C4-2B (cell line): Measurements from ENCODE around the gene GAS2L3.

Experiments used
- CTCF ChIP-seq: fragments of 450-650 bp; conservative IDR thresholded peaks from 2 replicates; pipeline ENCODE4 v1.5.1; 2017; ENCODE audit warnings: mild to moderate bottlenecking
- ZFX ChIP-seq: fragments of 450-650 bp; IDR thresholded peaks from 2 replicates; pipeline ENCODE4 v1.6.1; 2017

DNA sequence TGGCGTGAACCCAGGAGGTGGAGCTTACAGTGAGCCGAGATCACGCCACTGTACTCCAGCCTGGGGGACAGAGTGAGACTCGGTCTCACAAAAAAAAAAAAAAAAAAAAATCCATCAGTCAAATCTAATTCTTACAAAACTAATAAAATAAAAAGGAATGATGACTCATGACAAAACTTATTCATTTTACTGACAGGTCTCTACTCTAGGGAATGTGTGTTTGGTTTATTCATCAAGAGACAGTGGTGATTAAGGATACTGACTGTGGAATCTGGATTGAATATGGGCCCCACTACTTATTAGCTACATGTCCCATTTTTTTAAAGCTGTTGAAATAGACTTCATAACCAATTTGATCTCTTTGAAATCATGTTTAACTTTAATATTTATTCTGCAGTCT is 29.3 kb upstream of the GAS2L3 start:
- TF ChIP-seq ZFX: no peak
- no peak for TF ChIP-seq CTCF
